Immature natural killer cell (primary cell): Measurements from ENCODE around the gene PIGU. TPM values are rescaled to one million over a fixed set of nuclear protein-coding genes. Genes with fewer than 3 reads are reported as not detected.
"Not testable (repeated sequence)": the region's sequence is repeated elsewhere in the genome, so short reads cannot be mapped to it uniquely, and the experiment has no call there.

ENCODE experiments used
- DNase-seq, 3 donors: peaks; one replicate each; pipeline ENCODE4 v3.0.0; 2022; ENCODE audit warnings: mixed read lengths in 1 of 3
- H3K27ac Mint-ChIP-seq, 6 donors: one replicate each; pipeline ENCODE4 v1.8.0; 2020; ENCODE audit warnings: mixed read lengths in 6 of 6, mild to moderate bottlenecking in 5 of 6, inconsistent platforms in 4 of 6, moderate library complexity in 3 of 6
- H3K27me3 Mint-ChIP-seq, 3 donors: one replicate each; pipeline ENCODE4 v1.8.0; 2020 to 2021; ENCODE audit warnings: low read depth in 3 of 3, mild to moderate bottlenecking in 3 of 3, mixed read lengths in 3 of 3, moderate library complexity in 3 of 3, inconsistent platforms in 1 of 3
- H3K36me3 Mint-ChIP-seq, 3 donors: one replicate each; pipeline ENCODE4 v1.8.0; 2020; ENCODE audit warnings: mixed read lengths in 3 of 3, inconsistent platforms in 2 of 3, mild to moderate bottlenecking in 2 of 3
- H3K4me1 Mint-ChIP-seq, 2 donors: one replicate each; pipeline ENCODE4 v1.8.0; 2020; ENCODE audit warnings: inconsistent platforms in 2 of 2, mild to moderate bottlenecking in 2 of 2, mixed read lengths in 2 of 2, moderate library complexity in 1 of 2
- H3K4me3 Mint-ChIP-seq, 5 donors: one replicate each; pipeline ENCODE4 v1.8.0; 2020; ENCODE audit warnings: mild to moderate bottlenecking in 5 of 5, mixed read lengths in 5 of 5, inconsistent platforms in 3 of 5, moderate library complexity in 3 of 5
- H3K9me3 Mint-ChIP-seq, 6 donors: one replicate each; pipeline ENCODE4 v1.8.0; 2020; ENCODE audit warnings: mild to moderate bottlenecking in 6 of 6, mixed read lengths in 6 of 6, inconsistent platforms in 4 of 6, moderate library complexity in 3 of 6
- polyA plus RNA-seq, 3 donors: library from polyadenylated mRNA; unstranded; fragments of 300-500 nt; fragmentation: Illumina TruSeq; gene quantifications; one replicate each; pipeline ENCODE4 v1.2.3, GENCODE V29; 2021

The PIGU gene
- polyA plus RNA-seq, 3 donors from 2014 or later = 19.3 to 34.7 (median 25.3) TPM

DNA sequence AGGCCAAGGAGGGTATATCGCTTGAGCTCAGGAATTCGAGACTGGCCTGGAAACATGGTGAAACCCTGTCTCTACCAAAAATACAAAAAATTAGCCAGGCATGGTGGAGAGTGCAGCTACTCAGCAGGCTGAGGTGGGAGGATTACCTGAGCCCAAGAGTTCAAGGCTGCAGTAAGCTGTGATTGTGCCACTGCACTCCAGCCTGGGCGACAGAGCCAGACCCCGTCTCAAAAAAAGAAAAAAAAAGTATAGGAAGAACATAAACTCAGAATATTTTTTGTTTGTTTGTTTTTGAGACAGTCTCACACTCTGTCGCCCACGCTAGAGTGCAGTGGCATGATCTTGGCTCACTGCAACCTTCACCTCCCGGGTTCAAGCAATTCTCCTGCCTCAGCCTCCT is 12.1 kb downstream of the PIGU start:
- not testable (repeated sequence) for H3K4me1 Mint-ChIP-seq, DNase-seq, H3K27ac Mint-ChIP-seq, H3K27me3 Mint-ChIP-seq, H3K4me3 Mint-ChIP-seq, H3K36me3 Mint-ChIP-seq, H3K9me3 Mint-ChIP-seq

DNA sequence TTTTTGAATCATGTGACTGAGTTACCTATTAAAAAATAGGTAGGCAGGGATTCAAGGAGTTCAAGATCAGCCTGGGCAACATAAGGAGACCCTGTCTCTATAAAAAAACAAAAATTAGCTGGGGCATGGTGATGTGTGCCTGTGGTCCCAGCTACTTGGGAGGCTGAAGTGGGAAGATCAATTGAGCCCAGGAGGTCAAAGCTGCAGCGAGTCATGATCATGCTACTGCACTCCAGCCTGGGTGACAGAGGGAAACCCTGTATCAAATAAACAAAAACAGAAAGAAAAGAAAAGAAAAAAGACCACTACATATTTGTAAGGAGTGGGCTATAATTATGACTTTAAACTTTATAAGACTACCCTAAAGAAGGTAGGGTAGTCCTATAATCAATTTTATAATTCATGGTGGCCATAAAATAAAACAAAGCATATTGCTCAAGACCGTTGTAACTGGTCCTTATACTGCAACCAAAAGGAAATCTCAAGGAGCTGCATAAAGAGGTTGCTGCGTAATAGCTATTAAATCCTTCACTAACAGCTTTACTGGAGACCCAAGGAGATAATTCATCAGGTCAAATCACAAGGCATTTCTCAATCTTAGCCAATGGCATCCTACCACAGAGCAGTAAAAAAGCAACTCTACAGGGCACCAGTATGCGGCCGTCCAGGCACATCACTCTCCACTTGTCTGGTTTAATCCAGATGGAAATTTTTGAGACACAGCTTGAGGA is 13.5 kb downstream of the PIGU start:
- Mint-ChIP-seq H3K27ac (no peak overlapping the region), H3K4me3 (no peak overlapping the region), H3K27me3 (no peaks in the 10 kb centered on the region), H3K4me1 (peaks cover 0 to 6% of the 10 kb centered on the region in 2 donors), H3K36me3 (no peaks in the 10 kb centered on the region), H3K9me3 (no peaks in the 10 kb centered on the region)
- DNase-seq = no peak

DNA sequence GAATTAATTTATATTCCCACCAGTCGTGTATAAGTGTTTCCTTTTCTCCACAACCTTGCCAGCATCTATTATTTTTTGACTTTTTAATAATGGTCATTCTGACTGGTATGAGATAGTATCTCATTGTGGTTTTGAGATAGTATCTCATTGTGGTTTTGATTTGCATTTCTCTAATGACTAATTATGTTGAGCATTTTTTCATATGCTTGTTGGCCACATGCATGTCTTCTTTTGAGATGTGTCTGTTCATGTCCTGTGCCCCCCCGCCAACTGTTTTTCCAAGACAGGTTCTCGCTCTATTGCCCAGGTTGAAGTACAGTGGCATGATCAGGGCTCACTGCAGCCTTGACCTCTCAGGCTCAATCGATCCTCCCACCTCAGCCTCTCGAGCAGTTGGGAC is 15.1 kb downstream of the PIGU start:
- H3K4me1 Mint-ChIP-seq, H3K9me3 Mint-ChIP-seq, H3K36me3 Mint-ChIP-seq, H3K27ac Mint-ChIP-seq, H3K4me3 Mint-ChIP-seq, DNase-seq, H3K27me3 Mint-ChIP-seq: not testable (repeated sequence)

DNA sequence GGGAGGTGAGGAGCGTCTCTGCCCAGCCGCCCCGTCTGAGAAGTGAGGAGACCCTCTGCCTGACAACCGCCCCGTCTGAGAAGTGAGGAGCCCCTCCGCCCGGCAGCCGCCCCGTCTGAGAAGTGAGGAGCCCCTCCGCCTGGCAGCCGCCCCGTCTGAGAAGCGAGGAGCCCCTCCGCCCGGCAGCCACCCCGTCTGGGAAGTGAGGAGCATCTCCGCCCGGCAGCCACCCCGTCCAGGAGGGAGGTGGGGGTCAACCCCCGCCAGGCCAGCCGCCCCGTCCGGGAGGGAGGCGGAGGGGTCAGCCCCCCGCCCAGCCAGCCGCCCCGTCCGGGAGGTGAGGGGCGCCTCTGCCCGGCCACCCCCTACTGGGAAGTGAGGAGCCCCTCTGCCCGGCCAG is 18.2 kb downstream of the PIGU start:
- H3K9me3 Mint-ChIP-seq, DNase-seq, H3K27ac Mint-ChIP-seq, H3K4me3 Mint-ChIP-seq, H3K4me1 Mint-ChIP-seq, H3K27me3 Mint-ChIP-seq: not testable (repeated sequence)
- H3K36me3 Mint-ChIP-seq = peaks cover under 1 to 11% (median 5%) of the 10 kb centered on the region in 3 donors

DNA sequence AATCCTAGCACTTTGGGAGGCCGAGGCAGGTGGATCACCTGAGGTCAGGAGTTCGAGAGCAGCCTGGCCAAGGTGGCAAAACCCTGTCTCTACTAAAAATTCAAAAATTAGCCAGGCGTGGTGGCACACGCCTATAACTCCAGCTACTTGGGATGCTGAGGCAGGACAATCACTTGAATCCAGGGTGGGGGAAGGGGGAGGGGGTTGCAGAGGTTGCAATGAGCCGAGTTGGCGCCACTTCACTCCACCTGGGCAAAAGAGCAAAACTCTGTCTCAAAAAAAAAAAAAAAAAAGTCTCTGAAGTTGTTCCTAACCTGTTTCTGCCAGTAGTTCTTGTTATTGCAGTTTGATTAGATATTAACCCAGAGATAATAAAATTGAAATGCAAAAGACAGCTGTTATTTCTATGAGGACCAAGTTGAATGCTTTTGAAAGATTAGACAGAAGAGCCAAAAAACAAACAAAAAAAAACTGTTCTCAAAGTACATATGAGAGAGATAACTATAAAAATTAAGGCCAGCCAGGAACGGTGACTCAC is 22.6 kb downstream of the PIGU start:
- no peak for DNase-seq
- H3K36me3 Mint-ChIP-seq = peaks cover 4 to 31% (median 16%) of the 10 kb centered on the region in 3 donors

DNA sequence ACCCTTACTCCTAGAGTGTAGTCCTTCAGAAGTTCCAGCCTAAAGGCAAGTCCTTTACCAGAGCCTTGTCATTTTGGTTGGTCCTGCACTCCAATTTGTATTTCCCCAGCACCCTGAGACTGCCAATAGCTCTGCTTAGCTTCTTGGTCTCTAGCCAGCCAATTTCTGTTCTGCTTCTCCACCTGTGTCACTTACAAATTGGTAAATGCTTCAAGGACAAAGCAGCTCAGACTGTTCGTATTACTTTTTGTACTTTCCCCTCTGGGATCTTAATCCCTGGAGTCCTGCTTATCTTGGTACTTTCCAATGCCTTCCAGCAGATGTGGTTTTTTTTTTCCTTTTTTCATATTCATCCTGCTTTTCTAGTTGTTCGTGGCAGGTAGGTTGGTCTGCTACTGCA is 25.7 kb downstream of the PIGU start:
- H3K4me1 Mint-ChIP-seq = no peaks in the 10 kb centered on the region
- no peak for DNase-seq
- no peak overlapping the region for H3K4me3 Mint-ChIP-seq
- no peaks in the 10 kb centered on the region for H3K27me3 Mint-ChIP-seq
- H3K27ac Mint-ChIP-seq = no peak overlapping the region
- no peaks in the 10 kb centered on the region for H3K9me3 Mint-ChIP-seq
- H3K36me3 Mint-ChIP-seq = peaks cover 4 to 28% (median 16%) of the 10 kb centered on the region in 3 donors

More for the DNA sequence above, 22.6 kb downstream of the PIGU start:
- H3K9me3 Mint-ChIP-seq = no peaks in the 10 kb centered on the region
- no peak overlapping the region for H3K4me3 Mint-ChIP-seq
- peaks cover 0 to 1% (median 0%) of the 10 kb centered on the region in 3 donors for H3K27me3 Mint-ChIP-seq
- H3K27ac Mint-ChIP-seq = no peak overlapping the region
- no peaks in the 10 kb centered on the region for H3K4me1 Mint-ChIP-seq

- Mint-ChIP-seq H3K36me3 (peaks cover 0 to 16% (median 8%) of the 10 kb centered on the region in 3 donors), H3K9me3 (no peaks in the 10 kb centered on the region), H3K27me3 (no peaks in the 10 kb centered on the region), H3K4me3 (no peak overlapping the region), H3K4me1 (no peaks in the 10 kb centered on the region), H3K27ac (no peak overlapping the region)
- DNase-seq = no peak
Measured at GRCh38 chr20:34647737-34648136, 29.2 kb downstream of the PIGU start.

- Mint-ChIP-seq H3K9me3 (no peaks in the 10 kb centered on the region), H3K27me3 (peaks cover 0 to 2% (median 0%) of the 10 kb centered on the region in 3 donors), H3K27ac (no peak overlapping the region), H3K4me3 (no peak overlapping the region), H3K4me1 (no peaks in the 10 kb centered on the region), H3K36me3 (peaks cover 0 to 4% (median 3%) of the 10 kb centered on the region in 3 donors)
- DNase-seq = no peak
Measured at GRCh38 chr20:34644951-34645350, 31.9 kb downstream of the PIGU start.

GRCh38 chr20:34644345-34644744 is 32.5 kb downstream of the PIGU start:
- Mint-ChIP-seq H3K9me3 (no peaks in the 10 kb centered on the region), H3K27me3 (peaks cover 0 to 2% (median 0%) of the 10 kb centered on the region in 3 donors), H3K27ac (no peak overlapping the region), H3K36me3 (peaks cover 0 to 4% (median 3%) of the 10 kb centered on the region in 3 donors), H3K4me1 (no peaks in the 10 kb centered on the region), H3K4me3 (no peak overlapping the region)
- no peak for DNase-seq

- DNase-seq = no peak
- Mint-ChIP-seq H3K4me3 (no peak overlapping the region), H3K27me3 (peaks cover 0 to 2% (median 0%) of the 10 kb centered on the region in 3 donors), H3K36me3 (peaks cover 0 to 4% (median 3%) of the 10 kb centered on the region in 3 donors), H3K4me1 (no peaks in the 10 kb centered on the region), H3K27ac (peak overlapping the region in 1 of 6 donors; percentile 49), H3K9me3 (no peaks in the 10 kb centered on the region)
Measured at GRCh38 chr20:34643928-34644327, 33.0 kb downstream of the PIGU start.

GRCh38 chr20:34642009-34642408 is 34.9 kb downstream of the PIGU start:
- no peak for DNase-seq
- peaks cover 12 to 17% (median 13%) of the 10 kb centered on the region in 3 donors for H3K36me3 Mint-ChIP-seq
- peaks cover 0 to 2% (median 0%) of the 10 kb centered on the region in 3 donors for H3K27me3 Mint-ChIP-seq
- H3K4me3 Mint-ChIP-seq = no peak overlapping the region
- no peaks in the 10 kb centered on the region for H3K4me1 Mint-ChIP-seq
- no peaks in the 10 kb centered on the region for H3K9me3 Mint-ChIP-seq
- H3K27ac Mint-ChIP-seq = no peak overlapping the region

- H3K36me3 Mint-ChIP-seq = peaks cover 12 to 30% (median 19%) of the 10 kb centered on the region in 3 donors
Measured at GRCh38 chr20:34639755-34640222, 37.1 kb downstream of the PIGU start.

DNA sequence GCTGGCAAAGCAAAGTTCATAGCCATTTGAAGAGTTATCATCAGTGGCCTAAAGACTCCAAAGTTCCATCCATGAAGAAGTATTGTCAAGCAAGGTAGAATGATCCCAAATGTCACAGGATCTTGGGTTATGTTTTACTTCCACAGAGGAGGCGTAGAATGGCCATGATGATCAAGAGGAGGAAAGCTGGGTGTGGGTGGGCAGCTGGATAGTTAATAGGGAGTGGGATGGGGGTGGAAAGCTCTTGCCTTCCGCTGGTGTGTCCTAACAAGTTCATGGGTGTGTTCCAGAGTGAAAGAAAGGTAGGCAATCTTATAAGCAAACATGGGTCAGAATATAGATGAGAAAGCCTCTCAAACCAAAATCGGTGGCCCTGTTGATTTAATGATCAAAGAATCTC is 38.4 kb downstream of the PIGU start:
- Mint-ChIP-seq H3K36me3 (peaks cover 11 to 36% (median 22%) of the 10 kb centered on the region in 3 donors), H3K9me3 (no peaks in the 10 kb centered on the region), H3K27ac (peak overlapping the region in 1 of 6 donors; percentile 1), H3K4me1 (no peaks in the 10 kb centered on the region), H3K27me3 (peaks cover 0 to 3% (median 0%) of the 10 kb centered on the region in 3 donors), H3K4me3 (no peak overlapping the region)
- no peak for DNase-seq

More at GRCh38 chr20:34639755-34640222, 37.1 kb downstream of the PIGU start:
- peak overlapping the region in 1 of 6 donors; percentile 61 for H3K27ac Mint-ChIP-seq
- H3K4me3 Mint-ChIP-seq = no peak overlapping the region
- peaks cover 0 to 3% (median 0%) of the 10 kb centered on the region in 3 donors for H3K27me3 Mint-ChIP-seq
- H3K4me1 Mint-ChIP-seq = no peaks in the 10 kb centered on the region
- no peaks in the 10 kb centered on the region for H3K9me3 Mint-ChIP-seq
- DNase-seq = no peak

DNA sequence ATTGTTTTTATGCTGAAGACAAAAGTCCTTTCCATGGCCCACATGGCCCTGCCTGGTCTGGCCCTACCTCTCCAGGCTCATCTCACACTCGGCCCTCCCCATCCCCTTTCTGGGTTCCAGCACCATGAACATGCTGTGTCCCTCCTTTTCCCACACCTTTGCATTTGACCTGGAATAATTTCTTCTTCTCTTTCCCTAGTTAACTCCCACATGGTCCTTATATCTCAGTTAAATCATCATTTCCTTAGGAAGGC is 38.9 kb downstream of the PIGU start:
- no peak for DNase-seq

More for the DNA sequence above, 38.9 kb downstream of the PIGU start:
- H3K27ac Mint-ChIP-seq = no peak overlapping the region
- H3K9me3 Mint-ChIP-seq = no peaks in the 10 kb centered on the region
- H3K36me3 Mint-ChIP-seq = peaks cover 12 to 39% (median 27%) of the 10 kb centered on the region in 3 donors
- no peaks in the 10 kb centered on the region for H3K4me1 Mint-ChIP-seq
- H3K4me3 Mint-ChIP-seq = no peak overlapping the region
- H3K27me3 Mint-ChIP-seq = peaks cover 0 to 3% (median 2%) of the 10 kb centered on the region in 3 donors
